ENCODE measurements around the gene ETV6.

The ETV6 gene

DNA sequence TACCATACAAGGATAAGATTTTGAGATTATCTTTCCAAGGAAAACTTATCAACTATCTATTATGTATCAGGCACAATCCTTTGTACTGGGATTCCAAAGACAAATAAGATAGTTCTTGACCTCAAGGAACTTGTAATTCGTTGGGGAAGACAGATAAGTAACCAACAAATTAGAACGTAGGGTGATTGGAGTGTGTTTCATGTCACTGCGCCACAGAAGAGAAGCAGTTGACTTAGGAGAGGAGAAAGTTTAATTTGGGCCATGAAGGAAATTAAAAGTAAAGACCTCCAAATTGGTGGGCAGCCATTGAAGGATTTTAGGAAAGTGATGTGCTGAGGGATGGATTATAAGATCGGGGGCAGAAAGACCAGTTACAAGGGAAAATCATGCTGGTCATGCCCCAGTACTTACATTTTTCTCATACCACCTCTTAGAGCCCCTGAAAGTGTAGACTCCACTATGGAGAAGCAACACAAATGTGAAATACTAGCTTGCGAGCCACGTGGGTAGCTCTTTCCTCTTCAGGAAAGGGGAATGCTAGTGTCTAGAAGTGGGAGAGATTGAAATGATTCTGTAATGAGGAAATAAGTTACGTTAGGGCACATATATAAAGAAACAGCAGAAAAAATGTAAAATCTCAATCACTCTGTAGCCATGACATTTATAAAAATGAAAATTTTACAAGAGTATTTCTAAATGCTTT lies 148.7 kb downstream of the ETV6 start:
- no peak overlapping the region for H3K27ac ChIP-seq
- TF ChIP-seq, protein P1, sequence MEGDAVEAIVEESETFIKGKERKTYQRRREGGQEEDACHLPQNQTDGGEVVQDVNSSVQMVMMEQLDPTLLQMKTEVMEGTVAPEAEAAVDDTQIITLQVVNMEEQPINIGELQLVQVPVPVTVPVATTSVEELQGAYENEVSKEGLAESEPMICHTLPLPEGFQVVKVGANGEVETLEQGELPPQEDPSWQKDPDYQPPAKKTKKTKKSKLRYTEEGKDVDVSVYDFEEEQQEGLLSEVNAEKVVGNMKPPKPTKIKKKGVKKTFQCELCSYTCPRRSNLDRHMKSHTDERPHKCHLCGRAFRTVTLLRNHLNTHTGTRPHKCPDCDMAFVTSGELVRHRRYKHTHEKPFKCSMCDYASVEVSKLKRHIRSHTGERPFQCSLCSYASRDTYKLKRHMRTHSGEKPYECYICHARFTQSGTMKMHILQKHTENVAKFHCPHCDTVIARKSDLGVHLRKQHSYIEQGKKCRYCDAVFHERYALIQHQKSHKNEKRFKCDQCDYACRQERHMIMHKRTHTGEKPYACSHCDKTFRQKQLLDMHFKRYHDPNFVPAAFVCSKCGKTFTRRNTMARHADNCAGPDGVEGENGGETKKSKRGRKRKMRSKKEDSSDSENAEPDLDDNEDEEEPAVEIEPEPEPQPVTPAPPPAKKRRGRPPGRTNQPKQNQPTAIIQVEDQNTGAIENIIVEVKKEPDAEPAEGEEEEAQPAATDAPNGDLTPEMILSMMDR (conservative IDR thresholded peaks at IDR 0.05) = no peak

DNA sequence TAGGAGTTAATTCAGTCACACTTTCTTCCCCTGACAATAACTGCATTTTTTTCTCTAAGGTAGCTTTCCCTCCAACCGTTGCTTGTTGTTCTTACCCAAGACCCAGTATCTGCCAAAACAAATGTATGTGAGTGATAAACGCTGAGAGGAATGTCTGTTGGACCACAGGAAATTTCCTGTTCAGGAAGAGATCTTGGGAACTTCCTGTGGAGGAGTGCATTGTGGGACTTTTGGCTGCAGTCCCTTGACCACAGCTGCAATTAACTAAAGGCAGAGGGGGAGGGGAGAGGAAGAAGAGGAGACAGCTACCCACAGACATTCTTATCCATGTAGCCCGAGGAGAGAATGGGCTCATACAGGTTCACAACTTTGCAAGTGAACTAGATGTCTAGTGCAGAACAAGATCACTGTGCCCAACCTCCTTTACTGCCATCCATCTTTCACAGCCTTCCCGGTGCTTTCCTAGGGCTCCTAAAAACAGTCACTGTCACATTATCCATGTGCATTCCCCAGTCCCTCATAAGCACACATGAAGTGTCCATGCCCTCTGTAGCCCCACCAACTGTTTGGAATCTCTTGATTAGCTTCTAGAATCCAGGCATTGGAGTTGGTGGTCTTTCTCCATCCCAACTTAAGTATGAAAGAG lies 149.5 kb downstream of the ETV6 start:
- no peak overlapping the region for H3K27ac ChIP-seq
- TF ChIP-seq, protein P1 (conservative IDR thresholded peaks at IDR 0.05) = no peak

DNA sequence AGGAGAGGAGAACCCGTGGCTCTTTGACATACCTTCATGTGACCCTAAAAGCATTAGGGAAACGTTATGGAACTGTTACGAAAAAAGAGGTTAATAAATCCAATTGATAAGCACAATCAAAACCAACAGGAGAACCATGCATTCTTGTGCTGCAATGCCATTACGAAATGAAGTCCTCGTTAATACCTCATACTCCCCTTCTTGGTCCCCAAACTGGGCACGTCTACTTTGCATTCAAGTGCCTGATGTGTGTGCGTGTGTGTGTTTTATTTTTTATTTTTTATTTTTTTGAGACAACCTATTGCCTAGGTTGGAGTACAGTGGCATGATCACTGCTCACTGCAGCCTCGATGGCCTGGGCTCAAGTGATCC lies 150.0 kb downstream of the ETV6 start:
- H3K27ac ChIP-seq = no peak overlapping the region
- TF ChIP-seq, protein P1 (conservative IDR thresholded peaks at IDR 0.05) = no peak

DNA sequence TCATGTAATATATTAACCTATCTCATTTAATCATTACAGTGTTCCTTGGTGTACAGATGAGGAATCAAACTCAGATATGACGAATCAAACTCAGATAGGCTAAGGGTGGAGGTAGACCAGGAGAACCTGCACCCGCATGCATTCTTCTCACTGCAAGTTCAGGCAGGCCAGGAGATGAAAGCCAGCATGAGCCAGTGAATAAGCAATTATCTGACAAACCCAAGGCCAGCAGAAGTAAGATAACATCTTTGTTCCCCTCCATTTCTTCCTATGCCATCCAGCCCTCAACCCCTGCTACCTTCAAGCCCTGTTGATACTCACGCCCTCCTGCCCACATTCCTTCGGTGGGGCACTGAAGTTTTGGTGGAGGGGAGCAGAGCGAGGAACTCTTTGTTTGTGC lies 152.2 kb downstream of the ETV6 start:
- no peak overlapping the region for H3K27ac ChIP-seq
- TF ChIP-seq, protein P1 (conservative IDR thresholded peaks at IDR 0.05) = no peak

DNA sequence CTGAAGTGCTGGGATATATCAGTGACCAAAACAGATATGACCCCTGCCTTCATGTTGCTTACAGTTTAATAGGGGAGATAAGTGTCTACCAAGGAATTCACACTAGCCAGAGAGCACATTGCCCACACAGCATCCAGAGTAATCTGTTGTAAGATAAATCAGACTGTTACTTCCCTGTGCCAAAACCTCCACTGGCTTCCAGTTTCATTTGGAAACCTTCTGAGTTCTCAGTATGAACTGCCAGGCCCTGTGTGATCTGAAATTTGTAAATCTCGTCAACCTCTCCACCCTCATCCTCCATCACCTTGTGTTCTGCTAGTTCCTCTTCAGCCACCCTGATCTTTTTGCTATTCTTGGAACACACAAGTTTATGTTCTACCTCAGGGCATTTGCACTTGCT lies 154.7 kb downstream of the ETV6 start:
- TF ChIP-seq, protein P1 (conservative IDR thresholded peaks at IDR 0.05) = no peak
- no peak overlapping the region for H3K27ac ChIP-seq

DNA sequence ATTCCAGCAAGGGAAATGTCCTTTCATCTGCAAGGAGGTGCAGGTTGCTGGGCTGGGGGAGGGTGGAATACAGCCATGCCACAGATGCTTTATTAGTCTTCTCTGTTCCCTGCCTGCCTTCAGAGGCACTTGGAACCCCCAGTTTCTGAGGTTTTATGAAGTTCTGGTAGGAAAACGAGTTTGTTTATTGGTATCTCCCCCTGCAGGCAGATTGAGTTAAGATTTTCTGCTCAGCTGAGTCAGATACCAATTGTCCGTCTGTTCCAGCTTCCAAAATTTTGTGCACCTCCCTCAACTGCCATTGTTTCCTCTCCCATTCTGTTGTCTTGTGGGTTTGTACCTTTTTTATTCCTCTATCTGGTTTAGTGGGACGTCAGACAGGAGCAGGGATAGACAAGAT lies 155.6 kb downstream of the ETV6 start:
- H3K27ac ChIP-seq = no peak overlapping the region
- TF ChIP-seq, protein P1 (conservative IDR thresholded peaks at IDR 0.05) = no peak

DNA sequence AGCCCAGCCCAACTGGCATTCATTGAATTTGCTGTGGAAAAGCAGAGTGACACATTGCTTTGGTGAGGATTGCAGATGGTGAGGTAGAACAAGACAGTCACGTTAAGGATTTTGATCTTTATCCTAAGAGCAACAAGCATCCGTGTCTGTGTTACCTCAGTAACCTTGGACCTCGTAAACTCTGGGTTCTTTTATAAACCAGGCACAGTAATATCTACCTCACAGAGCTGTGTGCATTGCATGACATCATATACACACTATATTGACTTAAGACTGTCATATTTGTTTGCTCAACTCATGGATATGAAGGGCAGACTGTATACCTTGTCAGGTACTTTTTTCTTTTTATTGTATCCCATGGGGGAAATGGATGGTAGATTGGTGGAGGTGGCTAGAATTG lies 156.2 kb downstream of the ETV6 start:
- TF ChIP-seq, protein P1 (conservative IDR thresholded peaks at IDR 0.05) = no peak
- no peak overlapping the region for H3K27ac ChIP-seq
